Measurements from ENCODE around the gene GFOD2.

Gene GFOD2

DNA sequence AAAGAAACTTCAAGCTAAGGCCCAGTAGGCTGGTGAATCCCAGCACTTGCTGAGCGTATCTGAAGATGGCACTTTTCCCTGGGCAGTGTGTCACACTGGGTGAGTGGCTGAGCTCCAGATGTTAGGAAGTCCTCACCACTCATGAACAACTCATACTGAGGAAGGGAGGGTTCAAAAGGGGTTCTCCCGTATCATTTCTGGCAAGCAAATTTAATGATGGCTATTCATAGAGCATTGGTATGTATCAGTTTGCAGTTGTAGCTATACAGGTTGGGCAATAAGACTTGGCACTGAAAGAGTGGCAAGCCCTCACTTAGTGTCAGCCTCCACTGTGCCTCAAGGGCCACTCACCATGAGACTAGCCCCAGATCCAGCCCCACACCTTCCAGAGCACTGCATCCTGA lies 10.7 kb downstream of the GFOD2 start:
- no peaks in the 10 kb centered on the region for H3K36me3 ChIP-seq (ENCODE audit: control insufficient read depth in 5 of 5, insufficient read depth in 5 of 5, low read length in 5 of 5)
- H3K9me3 ChIP-seq (ENCODE audit: control insufficient read depth in 5 of 5, low read length in 5 of 5): no peaks in the 10 kb centered on the region
- H3K4me1 ChIP-seq (ENCODE audit: control insufficient read depth in 5 of 5, insufficient read depth in 5 of 5, low read length in 5 of 5): peaks cover 2 to 13% (median 9%) of the 10 kb centered on the region in 5 donors
- H3K27ac ChIP-seq (ENCODE audit: low read depth, low read length): no peak overlapping the region
- no peak overlapping the region for H3K9ac ChIP-seq (ENCODE audit: low read length in 5 of 5)
- no peak overlapping the region for H3K4me3 ChIP-seq (ENCODE audit: low read depth in 1 of 5, low read length in 5 of 5)
- H3K27me3 ChIP-seq (ENCODE audit: control insufficient read depth in 5 of 5, insufficient read depth in 4 of 5, low read length in 5 of 5): no peaks in the 10 kb centered on the region

DNA sequence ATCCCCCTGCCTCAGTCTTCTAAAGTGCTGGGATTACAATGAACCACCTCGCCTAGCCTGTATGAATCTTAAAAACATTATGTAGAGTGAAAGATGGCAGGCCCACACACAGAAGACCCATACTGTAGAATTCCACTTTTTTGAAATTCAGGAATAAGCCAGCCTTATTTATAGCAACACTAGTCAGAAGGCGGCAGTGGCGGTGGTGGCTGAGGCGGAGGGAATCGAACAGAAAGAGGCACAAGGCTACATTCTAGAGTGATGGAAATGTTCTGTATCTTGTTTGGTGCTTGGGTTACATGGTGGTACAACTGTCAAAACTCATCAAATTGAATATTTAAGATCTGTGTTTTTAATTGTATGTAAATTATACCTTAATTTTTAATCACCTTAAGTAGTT lies 11.3 kb downstream of the GFOD2 start:
- no peaks in the 10 kb centered on the region for H3K36me3 ChIP-seq (ENCODE audit: control insufficient read depth in 5 of 5, insufficient read depth in 5 of 5, low read length in 5 of 5)
- peaks cover 2 to 13% (median 11%) of the 10 kb centered on the region in 5 donors for H3K4me1 ChIP-seq (ENCODE audit: control insufficient read depth in 5 of 5, insufficient read depth in 5 of 5, low read length in 5 of 5)
- H3K27ac ChIP-seq (ENCODE audit: low read depth, low read length): no peak overlapping the region
- H3K27me3 ChIP-seq (ENCODE audit: control insufficient read depth in 5 of 5, insufficient read depth in 4 of 5, low read length in 5 of 5): no peaks in the 10 kb centered on the region
- no peaks in the 10 kb centered on the region for H3K9me3 ChIP-seq (ENCODE audit: control insufficient read depth in 5 of 5, low read length in 5 of 5)
- no peak overlapping the region for H3K9ac ChIP-seq (ENCODE audit: low read length in 5 of 5)
- no peak overlapping the region for H3K4me3 ChIP-seq (ENCODE audit: low read depth in 1 of 5, low read length in 5 of 5)

DNA sequence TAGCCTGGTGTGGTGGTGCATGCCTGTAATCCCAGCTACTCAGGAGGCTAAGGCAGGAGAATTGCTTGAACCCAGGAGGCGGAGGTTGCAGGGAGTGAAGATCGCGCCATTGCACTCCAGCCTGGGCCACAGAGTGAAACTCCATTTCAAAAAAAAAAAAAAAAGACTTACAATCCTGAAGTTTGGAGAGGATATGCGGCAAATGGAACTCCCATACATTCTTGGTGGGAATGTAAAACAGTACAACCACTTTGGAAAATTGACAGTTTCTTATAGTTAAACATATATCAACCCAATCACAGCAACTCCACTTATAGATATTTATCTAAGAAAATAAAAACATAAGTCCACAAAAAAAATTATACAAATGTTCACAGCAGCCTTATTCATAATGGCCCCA lies 11.9 kb downstream of the GFOD2 start:
- Histone ChIP-seq H3K9ac (ENCODE audit: low read length in 5 of 5) (no peak overlapping the region), H3K27me3 (ENCODE audit: control insufficient read depth in 5 of 5, insufficient read depth in 4 of 5, low read length in 5 of 5) (no peaks in the 10 kb centered on the region), H3K4me3 (ENCODE audit: low read depth in 1 of 5, low read length in 5 of 5) (no peak overlapping the region), H3K27ac (ENCODE audit: low read depth, low read length) (no peak overlapping the region), H3K9me3 (ENCODE audit: control insufficient read depth in 5 of 5, low read length in 5 of 5) (no peaks in the 10 kb centered on the region), H3K4me1 (ENCODE audit: control insufficient read depth in 5 of 5, insufficient read depth in 5 of 5, low read length in 5 of 5) (peaks cover 2 to 13% (median 11%) of the 10 kb centered on the region in 5 donors), H3K36me3 (ENCODE audit: control insufficient read depth in 5 of 5, insufficient read depth in 5 of 5, low read length in 5 of 5) (no peaks in the 10 kb centered on the region)

DNA sequence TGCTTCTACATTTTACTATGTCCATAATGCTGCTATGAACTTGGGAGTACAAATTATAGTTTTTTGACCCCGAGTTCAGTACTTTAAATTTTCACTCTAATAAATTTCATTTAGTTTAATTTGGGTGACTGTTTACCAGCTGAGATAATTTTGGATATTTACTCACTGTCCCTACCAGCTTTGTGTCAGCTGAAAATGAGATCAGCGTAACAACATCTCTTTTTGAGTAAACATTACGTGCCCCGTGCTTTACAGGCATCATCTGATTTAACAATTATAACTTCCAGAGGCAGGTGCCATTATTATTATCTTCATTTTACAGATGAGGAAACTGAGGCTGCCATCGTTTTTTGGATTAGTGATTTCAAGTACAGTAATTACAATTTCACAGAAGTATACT lies 15.0 kb downstream of the GFOD2 start:
- no peak overlapping the region for H3K9ac ChIP-seq (ENCODE audit: low read length in 5 of 5)
- H3K36me3 ChIP-seq (ENCODE audit: control insufficient read depth in 5 of 5, insufficient read depth in 5 of 5, low read length in 5 of 5): no peaks in the 10 kb centered on the region
- H3K27me3 ChIP-seq (ENCODE audit: control insufficient read depth in 5 of 5, insufficient read depth in 4 of 5, low read length in 5 of 5): no peaks in the 10 kb centered on the region
- peaks cover 2 to 11% (median 10%) of the 10 kb centered on the region in 5 donors for H3K4me1 ChIP-seq (ENCODE audit: control insufficient read depth in 5 of 5, insufficient read depth in 5 of 5, low read length in 5 of 5)
- no peak overlapping the region for H3K4me3 ChIP-seq (ENCODE audit: low read depth in 1 of 5, low read length in 5 of 5)
- no peaks in the 10 kb centered on the region for H3K9me3 ChIP-seq (ENCODE audit: control insufficient read depth in 5 of 5, low read length in 5 of 5)
- no peak overlapping the region for H3K27ac ChIP-seq (ENCODE audit: low read depth, low read length)

DNA sequence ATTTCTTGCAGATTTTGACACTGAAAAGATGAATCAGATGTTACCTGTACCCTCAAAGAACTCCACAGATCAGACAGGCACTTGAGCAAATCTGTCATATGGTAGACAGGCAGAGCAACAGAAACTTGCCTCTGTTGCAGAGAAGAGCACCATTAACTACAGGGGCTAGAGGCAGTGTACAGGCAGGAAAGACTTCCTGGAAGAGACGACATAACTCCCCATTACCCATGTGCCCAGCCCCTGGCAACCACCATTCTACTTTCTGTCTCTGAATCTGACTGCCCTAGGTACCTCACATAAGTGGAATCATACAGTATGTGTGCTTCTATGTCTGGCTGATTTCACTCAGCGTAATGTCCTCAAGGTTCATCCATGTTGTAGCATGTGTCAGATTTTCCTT lies 15.5 kb downstream of the GFOD2 start:
- Histone ChIP-seq H3K9me3 (ENCODE audit: control insufficient read depth in 5 of 5, low read length in 5 of 5) (no peaks in the 10 kb centered on the region), H3K27me3 (ENCODE audit: control insufficient read depth in 5 of 5, insufficient read depth in 4 of 5, low read length in 5 of 5) (no peaks in the 10 kb centered on the region), H3K4me3 (ENCODE audit: low read depth in 1 of 5, low read length in 5 of 5) (no peak overlapping the region), H3K9ac (ENCODE audit: low read length in 5 of 5) (peak overlapping the region in 1 of 5 donors; percentile 25), H3K36me3 (ENCODE audit: control insufficient read depth in 5 of 5, insufficient read depth in 5 of 5, low read length in 5 of 5) (no peaks in the 10 kb centered on the region), H3K27ac (ENCODE audit: low read depth, low read length) (no peak overlapping the region), H3K4me1 (ENCODE audit: control insufficient read depth in 5 of 5, insufficient read depth in 5 of 5, low read length in 5 of 5) (peaks cover 2 to 10% (median 6%) of the 10 kb centered on the region in 5 donors)

DNA sequence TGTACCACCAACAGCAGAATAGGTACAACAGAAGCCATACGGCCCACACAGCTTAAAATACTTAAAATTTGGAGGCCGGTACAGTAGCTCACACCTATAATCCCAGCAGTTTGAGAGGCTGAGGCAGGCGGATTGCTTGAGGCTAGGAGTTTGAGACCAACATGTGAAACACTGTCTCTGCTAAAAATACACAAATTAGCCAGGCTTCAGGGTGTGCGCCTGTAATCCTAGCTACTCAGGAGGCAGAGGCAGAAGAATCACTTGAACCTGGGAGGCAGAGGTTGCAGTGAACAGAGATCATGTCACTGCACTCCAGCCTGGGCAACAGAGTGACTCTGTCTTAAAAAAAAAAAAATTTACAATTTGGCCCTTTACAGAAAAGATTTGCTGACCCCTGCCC lies 17.0 kb downstream of the GFOD2 start:
- H3K27ac ChIP-seq (ENCODE audit: low read depth, low read length): no peak overlapping the region
- H3K4me1 ChIP-seq (ENCODE audit: control insufficient read depth in 5 of 5, insufficient read depth in 5 of 5, low read length in 5 of 5): peaks cover 0 to 7% (median 0%) of the 10 kb centered on the region in 5 donors
- H3K27me3 ChIP-seq (ENCODE audit: control insufficient read depth in 5 of 5, insufficient read depth in 4 of 5, low read length in 5 of 5): no peaks in the 10 kb centered on the region
- H3K9me3 ChIP-seq (ENCODE audit: control insufficient read depth in 5 of 5, low read length in 5 of 5): no peaks in the 10 kb centered on the region
- peaks cover 0 to 7% (median 6%) of the 10 kb centered on the region in 5 donors for H3K36me3 ChIP-seq (ENCODE audit: control insufficient read depth in 5 of 5, insufficient read depth in 5 of 5, low read length in 5 of 5)
- no peak overlapping the region for H3K9ac ChIP-seq (ENCODE audit: low read length in 5 of 5)
- no peak overlapping the region for H3K4me3 ChIP-seq (ENCODE audit: low read depth in 1 of 5, low read length in 5 of 5)

DNA sequence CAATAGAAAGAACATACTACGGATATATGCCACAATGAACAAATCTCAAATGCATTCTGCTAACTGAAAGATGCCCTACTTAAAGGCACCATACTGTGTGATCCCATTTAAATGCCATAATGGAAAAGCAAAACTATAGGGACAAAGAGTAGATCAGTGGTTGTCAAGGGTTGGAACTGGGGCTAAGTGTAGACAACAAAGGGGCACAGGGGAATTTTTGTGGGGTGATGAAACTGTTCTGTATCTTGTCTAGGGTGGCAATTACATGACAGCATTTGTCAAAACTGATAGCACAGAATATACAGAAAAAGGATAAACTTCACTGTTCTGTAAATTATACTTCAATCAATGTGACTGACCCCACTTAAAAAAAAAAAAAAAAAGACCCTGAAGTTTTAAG lies 17.7 kb downstream of the GFOD2 start:
- Histone ChIP-seq H3K4me1 (ENCODE audit: control insufficient read depth in 5 of 5, insufficient read depth in 5 of 5, low read length in 5 of 5) (peaks cover 0 to 7% (median 0%) of the 10 kb centered on the region in 5 donors), H3K27ac (ENCODE audit: low read depth, low read length) (no peak overlapping the region), H3K9me3 (ENCODE audit: control insufficient read depth in 5 of 5, low read length in 5 of 5) (no peaks in the 10 kb centered on the region), H3K4me3 (ENCODE audit: low read depth in 1 of 5, low read length in 5 of 5) (no peak overlapping the region), H3K27me3 (ENCODE audit: control insufficient read depth in 5 of 5, insufficient read depth in 4 of 5, low read length in 5 of 5) (no peaks in the 10 kb centered on the region), H3K36me3 (ENCODE audit: control insufficient read depth in 5 of 5, insufficient read depth in 5 of 5, low read length in 5 of 5) (peaks cover 0 to 7% (median 6%) of the 10 kb centered on the region in 5 donors), H3K9ac (ENCODE audit: low read length in 5 of 5) (no peak overlapping the region)

DNA sequence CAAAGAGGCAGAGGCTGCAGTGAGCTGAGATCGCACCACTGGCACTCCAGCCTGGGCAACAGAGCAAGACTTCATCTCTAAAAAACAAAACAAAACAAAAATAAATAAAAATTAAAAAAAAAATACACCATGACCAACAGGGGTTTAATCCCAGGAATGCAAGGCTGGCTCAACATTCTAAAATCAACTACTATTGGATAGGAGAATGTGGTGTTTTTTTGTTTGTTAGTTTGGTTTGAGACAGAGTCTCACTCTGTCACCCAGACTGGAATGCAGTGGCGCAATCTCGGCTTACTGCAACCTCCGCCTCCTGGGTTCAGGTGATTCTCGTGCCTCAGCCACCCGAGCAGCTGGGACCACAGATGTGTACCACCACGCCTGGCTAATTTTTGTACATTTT lies 19.9 kb downstream of the GFOD2 start:
- Histone ChIP-seq H3K4me3 (ENCODE audit: low read depth in 1 of 5, low read length in 5 of 5) (no peak overlapping the region), H3K9me3 (ENCODE audit: control insufficient read depth in 5 of 5, low read length in 5 of 5) (no peaks in the 10 kb centered on the region), H3K27me3 (ENCODE audit: control insufficient read depth in 5 of 5, insufficient read depth in 4 of 5, low read length in 5 of 5) (no peaks in the 10 kb centered on the region), H3K36me3 (ENCODE audit: control insufficient read depth in 5 of 5, insufficient read depth in 5 of 5, low read length in 5 of 5) (peaks cover 0 to 7% (median 6%) of the 10 kb centered on the region in 5 donors), H3K27ac (ENCODE audit: low read depth, low read length) (no peak overlapping the region), H3K4me1 (ENCODE audit: control insufficient read depth in 5 of 5, insufficient read depth in 5 of 5, low read length in 5 of 5) (peaks cover 0 to 7% (median 1%) of the 10 kb centered on the region in 5 donors), H3K9ac (ENCODE audit: low read length in 5 of 5) (no peak overlapping the region)

DNA sequence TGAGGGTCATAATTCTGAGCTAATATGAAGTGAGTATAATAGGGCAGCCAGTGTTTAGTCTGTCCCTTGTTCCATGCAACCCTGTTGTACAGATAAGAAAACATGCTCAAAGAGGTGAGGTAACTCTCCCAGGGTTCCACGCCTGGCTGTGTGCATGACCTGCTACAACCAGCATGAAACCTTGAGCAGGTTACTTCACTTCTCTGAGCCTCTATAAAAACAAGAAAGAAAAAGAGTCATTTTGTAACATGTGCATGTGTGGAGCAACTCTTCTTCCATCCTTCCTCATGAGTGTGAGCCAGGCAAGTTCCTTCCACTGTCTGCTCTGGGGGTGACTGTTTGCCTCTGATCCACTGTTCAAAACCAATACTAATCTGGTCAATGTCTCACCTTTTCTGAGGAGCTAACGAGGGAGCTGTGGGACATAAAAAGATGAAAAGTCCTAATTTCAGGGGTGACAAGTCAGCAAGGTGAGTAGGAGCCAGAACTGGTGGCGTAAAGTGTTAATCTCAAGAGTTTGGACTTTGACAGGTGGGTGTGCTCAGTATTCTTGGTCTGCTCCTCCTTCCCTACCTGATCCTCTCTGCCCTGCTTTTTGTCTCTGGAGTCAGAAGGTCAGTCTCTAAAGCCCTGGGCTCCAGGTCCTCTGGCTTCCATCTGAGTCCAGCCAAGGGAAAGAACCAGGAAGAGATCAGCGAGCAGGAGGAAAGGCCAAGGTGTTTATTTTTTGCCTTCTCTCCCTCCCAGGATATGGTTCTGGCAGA lies 21.5 kb downstream of the GFOD2 start:
- Histone ChIP-seq H3K27me3 (ENCODE audit: control insufficient read depth in 5 of 5, insufficient read depth in 4 of 5, low read length in 5 of 5) (no peaks in the 10 kb centered on the region), H3K9ac (ENCODE audit: low read length in 5 of 5) (no peak overlapping the region), H3K36me3 (ENCODE audit: control insufficient read depth in 5 of 5, insufficient read depth in 5 of 5, low read length in 5 of 5) (peaks cover 0 to 7% (median 6%) of the 10 kb centered on the region in 5 donors), H3K4me1 (ENCODE audit: control insufficient read depth in 5 of 5, insufficient read depth in 5 of 5, low read length in 5 of 5) (peaks cover 0 to 13% (median 8%) of the 10 kb centered on the region in 5 donors), H3K27ac (ENCODE audit: low read depth, low read length) (no peak overlapping the region), H3K4me3 (ENCODE audit: low read depth in 1 of 5, low read length in 5 of 5) (no peak overlapping the region), H3K9me3 (ENCODE audit: control insufficient read depth in 5 of 5, low read length in 5 of 5) (no peaks in the 10 kb centered on the region)

DNA sequence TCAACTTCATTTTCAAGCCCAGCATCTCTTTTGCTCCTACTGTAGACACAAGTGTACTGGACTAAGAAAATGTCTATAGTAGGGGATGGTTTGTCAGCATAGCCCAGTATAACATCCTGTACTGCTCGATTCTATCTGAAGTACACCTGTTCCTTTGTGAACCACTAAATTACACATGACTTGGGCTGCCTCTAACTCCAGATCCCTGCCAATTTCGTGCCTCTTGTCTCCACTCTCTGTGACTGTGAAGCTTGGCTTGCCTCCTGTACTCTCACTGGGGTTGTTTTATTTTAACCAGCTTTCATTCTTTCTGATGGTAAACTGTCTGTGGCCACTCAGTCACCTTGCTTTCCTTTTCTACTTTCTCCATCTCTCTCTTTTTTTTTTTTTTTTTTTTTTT lies 24.5 kb downstream of the GFOD2 start:
- Histone ChIP-seq H3K27ac (ENCODE audit: low read depth, low read length) (no peak overlapping the region), H3K27me3 (ENCODE audit: control insufficient read depth in 5 of 5, insufficient read depth in 4 of 5, low read length in 5 of 5) (no peaks in the 10 kb centered on the region), H3K4me1 (ENCODE audit: control insufficient read depth in 5 of 5, insufficient read depth in 5 of 5, low read length in 5 of 5) (peaks cover 0 to 13% (median 8%) of the 10 kb centered on the region in 5 donors), H3K4me3 (ENCODE audit: low read depth in 1 of 5, low read length in 5 of 5) (no peak overlapping the region), H3K36me3 (ENCODE audit: control insufficient read depth in 5 of 5, insufficient read depth in 5 of 5, low read length in 5 of 5) (peaks cover 0 to 7% (median 6%) of the 10 kb centered on the region in 5 donors), H3K9me3 (ENCODE audit: control insufficient read depth in 5 of 5, low read length in 5 of 5) (no peaks in the 10 kb centered on the region), H3K9ac (ENCODE audit: low read length in 5 of 5) (no peak overlapping the region)
